Hepatocyte (in vitro differentiated cells): ENCODE results near the gene ARID4B.

ENCODE experiments used
- EZH2 ChIP-seq: fragments of 200-600 bp; sonication (generic); IDR thresholded peaks from 2 replicates; pipeline ENCODE4 v1.6.1; 2016; ENCODE audit warnings: antibody characterized with exemption, mild to moderate bottlenecking, borderline replicate concordance
- TF ChIP-seq, protein P1 (sequence below): fragments of 200-600 bp; sonication (generic); IDR thresholded peaks from 2 replicates; pipeline ENCODE4 v1.5.1; 2016; ENCODE audit warnings: antibody characterized with exemption, mild to moderate bottlenecking; ENCODE audit not compliant: poor library complexity

DNA sequence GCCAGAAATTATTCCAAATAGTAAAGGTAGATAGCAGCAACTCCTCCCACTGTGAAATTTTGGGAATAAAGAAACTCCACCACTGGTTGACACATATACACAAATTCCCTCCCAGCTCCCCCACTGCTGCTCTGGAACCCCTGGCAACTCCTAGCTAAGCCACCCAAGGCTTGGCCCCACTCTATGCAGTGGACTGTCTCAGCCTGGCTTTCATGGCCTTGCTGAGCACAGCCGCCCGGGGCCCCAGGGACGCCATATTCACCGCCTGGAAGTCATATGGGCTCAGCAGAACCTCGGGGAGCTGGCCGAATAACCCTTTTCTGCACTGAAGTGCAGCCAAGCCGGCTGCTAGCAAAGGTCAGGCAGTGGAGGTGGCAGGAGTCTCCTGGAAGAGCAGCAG, 151.5 kb downstream of the ARID4B start:
- TF ChIP-seq, protein P1, sequence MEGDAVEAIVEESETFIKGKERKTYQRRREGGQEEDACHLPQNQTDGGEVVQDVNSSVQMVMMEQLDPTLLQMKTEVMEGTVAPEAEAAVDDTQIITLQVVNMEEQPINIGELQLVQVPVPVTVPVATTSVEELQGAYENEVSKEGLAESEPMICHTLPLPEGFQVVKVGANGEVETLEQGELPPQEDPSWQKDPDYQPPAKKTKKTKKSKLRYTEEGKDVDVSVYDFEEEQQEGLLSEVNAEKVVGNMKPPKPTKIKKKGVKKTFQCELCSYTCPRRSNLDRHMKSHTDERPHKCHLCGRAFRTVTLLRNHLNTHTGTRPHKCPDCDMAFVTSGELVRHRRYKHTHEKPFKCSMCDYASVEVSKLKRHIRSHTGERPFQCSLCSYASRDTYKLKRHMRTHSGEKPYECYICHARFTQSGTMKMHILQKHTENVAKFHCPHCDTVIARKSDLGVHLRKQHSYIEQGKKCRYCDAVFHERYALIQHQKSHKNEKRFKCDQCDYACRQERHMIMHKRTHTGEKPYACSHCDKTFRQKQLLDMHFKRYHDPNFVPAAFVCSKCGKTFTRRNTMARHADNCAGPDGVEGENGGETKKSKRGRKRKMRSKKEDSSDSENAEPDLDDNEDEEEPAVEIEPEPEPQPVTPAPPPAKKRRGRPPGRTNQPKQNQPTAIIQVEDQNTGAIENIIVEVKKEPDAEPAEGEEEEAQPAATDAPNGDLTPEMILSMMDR: no peak
- no peak for TF ChIP-seq EZH2
